Stimulated activated CD8-positive, alpha-beta memory T cell treated with anti-CD3 and anti-CD28 coated beads, Interleukin-12 subunit alpha, Interleukin-12 subunit beta, amount 100 ng/mL, for 24 hours (primary cell): ENCODE measurements around the gene CREB5.
"Not testable (repeated sequence)": the region's sequence is repeated elsewhere in the genome, so short reads cannot be mapped to it uniquely, and the experiment has no call there.

Experiments used
- DNase-seq: peaks from one replicate; pipeline ENCODE4 v3.0.0-alpha.2; 2020; ENCODE audit errors: extremely low read depth

Gene CREB5, protein sequence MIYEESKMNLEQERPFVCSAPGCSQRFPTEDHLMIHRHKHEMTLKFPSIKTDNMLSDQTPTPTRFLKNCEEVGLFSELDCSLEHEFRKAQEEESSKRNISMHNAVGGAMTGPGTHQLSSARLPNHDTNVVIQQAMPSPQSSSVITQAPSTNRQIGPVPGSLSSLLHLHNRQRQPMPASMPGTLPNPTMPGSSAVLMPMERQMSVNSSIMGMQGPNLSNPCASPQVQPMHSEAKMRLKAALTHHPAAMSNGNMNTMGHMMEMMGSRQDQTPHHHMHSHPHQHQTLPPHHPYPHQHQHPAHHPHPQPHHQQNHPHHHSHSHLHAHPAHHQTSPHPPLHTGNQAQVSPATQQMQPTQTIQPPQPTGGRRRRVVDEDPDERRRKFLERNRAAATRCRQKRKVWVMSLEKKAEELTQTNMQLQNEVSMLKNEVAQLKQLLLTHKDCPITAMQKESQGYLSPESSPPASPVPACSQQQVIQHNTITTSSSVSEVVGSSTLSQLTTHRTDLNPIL

DNA sequence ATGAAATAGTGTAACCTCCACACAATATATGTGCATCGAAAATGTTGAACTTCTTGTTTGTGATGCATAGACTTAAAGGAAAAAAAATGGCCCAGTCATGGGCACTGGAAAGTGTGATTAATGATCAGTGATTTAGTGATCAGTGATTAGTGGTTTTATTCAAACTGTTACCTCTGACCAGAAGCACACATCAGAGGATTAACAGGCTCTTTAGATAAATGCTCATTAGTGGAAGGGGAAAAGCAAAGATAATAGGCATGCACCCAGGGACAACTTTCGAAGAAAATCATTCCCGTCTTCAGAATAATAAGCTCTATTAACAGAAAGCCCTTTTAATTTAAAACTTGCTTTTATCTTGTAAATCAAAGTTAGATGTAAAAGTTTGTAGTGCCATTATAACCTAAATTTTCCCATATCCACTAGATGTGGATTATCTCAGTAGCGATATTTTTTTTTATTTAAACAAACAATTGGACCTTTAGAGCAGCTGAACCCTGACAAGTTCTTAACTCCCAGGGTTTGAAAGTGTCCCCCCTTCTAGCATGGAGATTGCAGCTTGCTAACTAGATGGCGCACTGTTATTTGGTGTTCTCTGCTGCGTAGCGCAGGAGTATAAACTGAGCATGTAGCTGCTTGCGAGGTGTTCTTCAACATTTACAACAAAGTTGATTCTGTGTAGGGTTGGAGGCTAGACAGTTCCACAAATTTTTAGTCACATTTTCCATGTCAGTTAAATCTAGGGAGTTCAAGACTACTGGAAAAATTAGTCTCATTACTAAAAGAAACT is at the start of gene CREB5:
TSS of gene CREB5 (plus strand) at position 643 of the 787 bp plus-strand sequence. CDS start 397 bp downstream, outside the sequence.
- DNase-seq = no peak

DNA sequence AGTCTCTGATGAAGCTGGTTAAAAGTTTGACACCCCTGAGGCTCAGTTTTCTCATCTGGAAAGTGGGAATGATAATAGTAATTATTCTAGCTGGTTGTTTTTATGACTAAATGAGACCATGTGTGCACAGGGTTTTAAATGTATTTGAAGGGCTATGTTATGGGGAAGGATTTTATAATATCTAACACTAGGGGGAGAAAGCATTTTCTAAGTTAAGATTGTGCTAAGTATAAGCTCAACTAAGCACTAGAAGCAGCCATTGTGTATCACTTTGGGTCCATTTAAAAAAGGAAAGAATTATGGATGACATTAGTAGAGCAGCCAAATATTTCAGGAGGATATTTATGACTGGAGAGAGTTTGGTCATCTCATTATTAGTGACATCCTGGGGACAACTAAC is 49.5 kb upstream of the CREB5 start:
- DNase-seq = no peak

DNA sequence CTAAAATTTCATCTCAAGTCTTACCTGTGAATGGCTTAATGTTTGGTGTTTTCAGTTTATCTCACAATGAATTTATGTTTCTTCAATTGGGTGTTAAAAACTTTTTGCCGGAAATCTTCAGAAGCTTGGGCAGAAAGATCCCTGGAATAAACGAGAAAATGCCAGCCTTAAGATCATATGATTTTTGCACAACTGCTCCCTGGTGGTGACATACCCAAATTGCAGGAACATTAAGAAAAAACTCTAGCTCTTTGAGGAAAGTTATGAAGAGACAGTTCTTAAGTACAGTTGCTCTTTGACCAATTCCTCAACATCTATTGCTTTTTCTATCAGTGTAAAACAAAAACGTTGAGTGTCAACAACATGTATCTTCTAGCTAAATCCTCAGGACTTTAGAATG is 48.2 kb upstream of the CREB5 start:
- DNase-seq = no peak

DNA sequence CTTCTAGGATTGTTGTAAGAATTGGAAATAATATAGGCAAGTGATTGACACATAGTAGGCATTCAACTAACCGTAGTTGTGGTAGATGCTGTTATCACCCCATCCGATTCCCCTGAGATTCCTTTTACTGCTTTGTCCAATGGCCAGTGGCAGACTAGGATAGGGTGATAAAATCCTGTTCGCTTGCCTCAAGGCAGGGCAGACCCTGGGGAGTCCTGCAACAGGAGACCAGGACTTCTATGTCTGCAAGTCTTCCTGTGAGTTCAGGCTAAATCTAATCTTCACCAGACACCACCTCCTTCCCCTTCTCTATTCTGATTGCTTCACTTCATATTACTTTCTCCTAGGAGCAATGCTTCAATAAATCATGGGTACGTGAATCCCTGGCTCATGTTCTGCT is 42.8 kb upstream of the CREB5 start:
- DNase-seq = no peak

DNA sequence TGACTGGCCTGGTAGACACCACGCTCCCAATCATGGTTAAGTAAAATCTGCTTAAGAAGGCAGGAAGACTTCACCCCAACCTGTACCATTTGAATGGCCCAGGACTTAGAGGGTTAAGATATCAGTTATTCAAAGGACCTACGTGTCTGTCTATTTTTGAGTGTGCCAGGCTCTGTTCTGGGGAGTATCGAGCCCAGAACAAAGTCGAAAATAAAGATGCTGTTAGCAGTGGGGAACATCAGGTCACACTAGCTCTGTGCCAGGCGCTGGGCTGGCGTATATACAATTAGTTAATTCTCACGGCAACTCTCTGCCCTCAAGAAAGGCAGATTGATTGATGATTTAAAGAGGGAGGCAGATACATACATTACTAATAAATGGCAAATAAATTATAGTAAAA is 40.5 kb upstream of the CREB5 start:
- DNase-seq = no peak

DNA sequence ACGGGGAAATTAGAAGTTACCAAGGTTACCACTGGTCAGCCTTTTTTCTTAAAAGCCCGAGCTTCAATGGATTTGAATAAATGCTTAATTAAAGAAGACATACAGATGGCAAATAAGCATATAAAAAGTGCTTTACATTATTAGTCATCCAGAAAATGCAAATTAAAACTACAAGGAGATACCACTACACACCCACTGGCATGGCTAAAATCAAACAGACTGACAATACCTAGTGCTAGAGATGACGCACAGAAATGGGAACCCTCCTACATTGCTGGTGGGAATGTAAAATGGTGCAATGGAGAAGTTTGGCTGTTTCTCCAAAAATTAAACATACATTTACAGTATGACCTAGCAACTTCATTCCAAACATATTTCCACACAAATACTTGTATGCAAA is 38.3 kb upstream of the CREB5 start:
- no peak for DNase-seq

DNA sequence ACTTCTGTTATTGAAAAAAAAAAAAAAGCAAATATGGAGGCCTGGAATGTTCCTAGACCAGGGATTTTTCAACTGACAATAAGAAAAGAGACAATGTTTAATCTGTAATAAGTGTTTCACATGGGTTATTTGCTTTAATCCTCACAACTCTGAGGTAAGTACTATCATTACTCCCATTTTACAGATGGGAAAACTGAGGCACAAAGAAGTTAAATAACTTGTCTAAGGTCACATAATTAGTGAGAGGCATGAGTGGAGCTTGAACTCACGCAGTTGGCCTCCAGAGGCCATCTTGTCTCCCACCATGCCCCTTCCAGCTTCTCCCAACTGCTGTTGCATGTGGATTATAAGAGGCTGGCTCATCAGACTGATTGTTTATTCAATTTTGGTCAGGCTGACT is 36.6 kb upstream of the CREB5 start:
- DNase-seq = no peak

DNA sequence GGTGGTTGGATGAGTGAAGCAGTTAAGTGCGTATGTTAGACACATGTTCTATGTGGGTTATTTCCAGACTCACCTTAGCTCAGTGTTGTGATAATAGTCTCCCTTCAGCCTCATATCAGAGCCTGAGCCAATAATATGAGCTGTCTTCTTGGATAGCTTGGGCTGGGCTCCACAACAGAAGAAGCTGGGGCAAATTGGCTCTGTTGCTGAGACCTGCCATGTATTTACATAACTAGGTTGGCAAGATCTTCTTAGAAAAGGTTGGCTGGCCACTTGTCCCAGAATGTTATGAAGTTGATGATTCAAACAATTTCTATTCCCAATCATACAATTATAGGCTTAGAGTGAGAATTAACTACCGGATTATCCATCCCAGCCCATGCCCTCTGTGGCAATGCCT is 35.7 kb upstream of the CREB5 start:
- no peak for DNase-seq

DNA sequence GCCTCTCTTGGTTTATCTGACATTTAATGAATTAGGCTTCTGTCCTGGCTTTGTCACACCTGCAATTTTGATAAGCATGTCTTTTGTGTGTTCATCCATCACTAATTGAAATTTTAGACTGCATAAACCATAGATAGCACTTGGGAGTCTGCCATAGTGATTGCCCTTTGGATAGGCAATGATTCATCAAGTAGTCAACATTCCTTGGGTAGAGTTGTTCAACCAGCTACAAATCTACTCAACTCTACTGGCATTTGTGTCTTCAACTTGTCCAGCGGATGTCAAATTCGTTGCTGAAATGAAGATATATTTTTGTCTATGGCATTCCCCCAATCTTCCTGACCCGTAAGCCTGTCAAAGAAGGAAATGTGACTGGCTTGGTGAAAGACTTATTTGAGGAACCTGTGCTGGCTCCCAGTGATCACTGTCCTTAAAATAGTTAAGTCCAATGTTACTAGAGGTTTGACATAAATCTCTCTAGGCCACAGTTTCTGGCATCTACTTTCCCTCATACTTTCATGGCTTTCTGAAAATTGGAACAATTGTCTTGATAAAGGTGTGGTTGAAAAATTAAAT is 33.7 kb upstream of the CREB5 start:
- no peak for DNase-seq

DNA sequence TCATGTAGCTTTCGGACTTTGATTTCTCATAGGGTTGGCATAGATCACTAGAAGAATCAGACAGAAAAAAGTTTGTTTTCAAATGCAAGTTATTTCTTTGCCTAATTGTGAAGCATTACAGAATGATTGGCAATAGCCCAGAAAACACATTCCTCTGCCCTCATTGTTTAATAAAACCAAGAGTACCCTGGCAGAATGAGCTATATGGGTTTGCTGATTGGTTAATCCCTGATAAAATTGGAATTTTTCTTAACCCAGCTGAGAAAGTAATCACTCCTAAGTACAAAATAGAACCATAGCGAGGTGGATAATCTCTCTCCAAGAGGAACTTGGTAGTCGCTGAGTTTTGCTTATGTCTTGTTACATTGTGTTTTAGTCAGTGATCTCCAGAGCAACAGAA is 30.9 kb upstream of the CREB5 start:
- no peak for DNase-seq

DNA sequence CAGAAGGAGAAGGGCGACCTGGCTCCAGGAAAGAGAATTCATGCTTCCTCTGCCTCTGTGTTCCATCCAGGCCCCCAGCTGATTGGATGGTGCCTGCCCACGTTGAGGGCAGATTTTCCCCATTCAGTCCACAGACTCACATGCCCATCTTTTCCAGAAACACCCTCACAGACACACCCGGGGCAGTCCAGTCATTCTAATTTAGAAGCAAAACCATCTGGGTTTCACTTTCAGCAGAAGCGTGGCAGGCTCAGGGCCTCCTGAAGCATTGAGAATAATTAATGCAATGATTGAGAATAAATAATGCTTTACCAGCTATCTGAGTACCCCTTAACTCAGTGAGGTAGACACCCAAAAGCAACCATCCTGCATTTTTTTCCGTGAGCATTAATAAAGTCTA is 30.2 kb upstream of the CREB5 start:
- no peak for DNase-seq

DNA sequence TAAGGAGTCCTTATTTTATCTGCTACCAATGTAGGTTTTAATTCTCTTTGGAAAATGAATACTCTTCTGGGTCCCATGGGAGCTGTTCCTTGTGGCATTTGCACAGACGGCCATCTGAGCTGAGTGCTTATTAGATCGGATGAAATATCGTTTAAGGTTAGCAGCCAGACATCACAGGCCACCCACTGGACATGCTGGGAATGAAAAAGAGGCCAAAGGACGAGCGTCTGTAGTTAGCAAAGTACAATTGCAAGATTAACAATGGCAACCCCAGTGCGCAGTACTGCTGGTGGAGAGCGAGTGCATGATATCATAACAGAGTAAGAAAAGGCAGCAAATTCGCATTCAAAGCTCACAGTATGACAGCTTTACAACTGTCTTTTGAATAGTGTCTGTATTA is 28.3 kb upstream of the CREB5 start:
- DNase-seq = no peak

DNA sequence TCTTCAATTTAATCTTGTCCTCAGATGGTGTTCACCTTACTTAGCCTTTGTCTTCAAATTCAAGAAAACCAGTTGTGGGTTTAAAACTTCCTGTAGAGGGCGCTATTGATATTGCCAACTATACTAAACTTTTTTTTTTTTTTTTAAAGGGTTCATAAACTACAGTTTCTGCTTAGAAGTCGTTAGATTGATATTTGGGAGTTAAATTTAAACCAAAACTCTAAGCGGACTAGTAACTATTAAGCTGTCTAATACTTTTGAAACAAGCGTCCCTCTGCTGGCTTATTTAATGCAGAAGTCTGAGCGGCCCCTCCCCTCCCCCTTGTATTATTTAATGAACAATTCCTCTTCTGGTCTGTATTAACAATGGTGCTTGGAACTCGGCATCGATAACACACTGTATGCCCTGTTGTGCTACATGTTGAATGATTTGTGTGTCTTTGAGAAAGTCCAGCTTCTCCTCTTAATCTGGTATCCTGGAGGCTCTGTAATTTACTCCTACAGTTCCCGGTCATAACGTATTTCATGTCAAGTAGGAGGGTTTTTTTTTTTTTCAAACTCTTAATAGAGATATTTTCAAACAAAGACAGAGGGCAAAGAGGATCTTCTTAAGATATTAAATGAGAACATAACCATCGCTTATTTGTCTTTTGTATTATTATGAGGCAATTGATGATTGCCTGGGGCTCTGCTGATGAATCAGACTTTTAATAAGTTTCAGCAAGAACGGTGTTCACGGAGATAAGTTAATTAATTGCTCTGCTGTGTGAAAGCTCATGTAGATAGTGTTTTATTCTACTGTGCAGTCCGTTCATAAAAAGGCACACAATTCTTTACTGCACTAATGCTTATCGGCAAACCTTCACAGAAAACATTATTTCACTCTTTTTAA is 22.6 kb upstream of the CREB5 start:
- no peak for DNase-seq

DNA sequence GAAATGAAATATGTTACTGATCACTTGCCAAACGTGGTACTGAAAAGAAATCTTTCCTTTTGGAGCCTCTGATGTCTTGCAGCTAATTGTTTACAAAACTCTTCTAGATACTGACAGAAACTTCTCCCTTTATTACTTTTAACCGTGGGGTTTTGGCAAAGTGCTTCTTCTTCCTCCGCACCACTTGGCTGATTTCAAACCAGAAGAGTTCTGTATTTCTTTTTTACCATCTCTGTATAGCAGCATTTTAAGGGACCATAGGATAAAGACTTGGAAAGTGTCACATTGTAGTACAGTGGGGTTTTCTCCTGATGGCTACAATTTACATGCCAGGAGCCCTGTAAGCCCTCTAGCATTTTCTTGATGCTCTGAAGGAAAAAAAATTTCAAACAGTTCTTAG is 21.9 kb upstream of the CREB5 start:
- DNase-seq = no peak

DNA sequence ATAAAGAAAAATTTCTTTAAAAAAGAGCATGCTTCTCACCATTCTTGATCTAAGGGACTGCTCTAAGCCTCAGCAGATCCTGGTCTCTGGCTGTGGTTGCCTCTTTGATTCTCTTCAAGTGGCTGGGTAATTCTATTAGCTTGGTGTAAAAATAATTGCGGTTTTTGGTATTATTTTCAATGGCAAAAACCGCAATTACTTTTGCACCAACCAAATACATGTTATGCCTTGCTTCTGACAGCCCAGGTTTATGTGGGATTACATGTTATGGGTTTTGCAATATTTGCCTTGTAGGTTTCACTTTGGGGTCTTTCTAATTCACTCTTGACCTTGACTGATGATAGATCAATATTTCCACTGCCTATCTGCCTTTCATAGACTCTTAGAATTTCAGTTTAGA is 20.0 kb upstream of the CREB5 start:
- DNase-seq = no peak

DNA sequence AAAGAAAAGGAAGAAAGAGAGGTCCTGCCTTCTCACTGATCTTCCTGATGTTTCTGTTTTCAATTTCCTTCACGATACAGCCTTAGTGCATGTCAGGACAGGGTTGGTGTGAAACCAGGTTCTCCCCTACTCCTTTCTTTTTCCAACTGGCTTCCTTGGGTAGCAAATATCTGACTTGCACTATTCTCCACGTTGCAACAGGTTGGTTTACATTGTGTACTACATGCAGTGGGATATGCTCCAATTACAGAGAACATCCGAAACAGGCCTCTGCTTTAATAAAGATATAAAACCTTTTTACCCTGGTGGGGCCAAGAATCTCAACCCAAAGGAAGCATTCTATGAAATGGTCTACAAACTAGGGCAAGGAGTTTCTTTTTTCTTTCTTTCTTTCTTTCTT is 16.9 kb upstream of the CREB5 start:
- no peak for DNase-seq

DNA sequence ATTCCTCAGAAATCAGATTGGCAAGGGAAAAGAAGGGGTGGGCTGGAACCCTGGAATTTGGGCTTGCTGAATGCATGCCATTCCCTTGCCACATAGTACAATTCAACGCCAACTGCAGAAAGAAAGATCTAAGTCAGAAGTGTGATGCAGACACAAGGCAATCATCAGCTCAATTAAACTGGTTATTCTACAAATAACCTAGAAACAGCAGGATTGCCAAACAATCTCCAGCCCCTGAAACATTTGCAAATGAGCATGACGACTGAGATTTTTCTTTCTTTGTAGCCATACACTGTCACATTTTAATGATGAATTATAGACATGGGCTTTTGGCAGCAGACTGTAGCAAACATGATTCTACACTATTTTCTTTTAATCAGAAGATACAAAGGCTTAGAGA is 16.5 kb upstream of the CREB5 start:
- no peak for DNase-seq

DNA sequence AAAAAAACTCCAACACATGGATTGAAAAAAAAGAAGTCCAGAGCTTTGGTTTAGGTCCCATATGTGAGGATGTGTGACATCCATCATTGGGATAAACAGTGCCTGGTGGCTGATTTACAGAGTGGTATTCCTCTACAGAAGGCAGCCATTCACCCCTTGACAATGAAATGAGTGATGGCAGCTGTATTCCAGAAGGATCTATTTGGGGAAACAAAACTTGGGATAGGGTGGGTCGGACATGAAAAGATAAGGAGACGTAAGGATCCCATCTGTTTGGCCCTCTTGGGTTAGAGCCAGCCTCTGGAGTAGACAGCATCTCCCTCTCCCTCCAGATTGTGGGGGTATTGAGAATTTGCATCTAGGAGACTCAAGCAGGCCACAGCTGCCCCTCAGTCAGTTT is 15.2 kb upstream of the CREB5 start:
- DNase-seq = no peak

DNA sequence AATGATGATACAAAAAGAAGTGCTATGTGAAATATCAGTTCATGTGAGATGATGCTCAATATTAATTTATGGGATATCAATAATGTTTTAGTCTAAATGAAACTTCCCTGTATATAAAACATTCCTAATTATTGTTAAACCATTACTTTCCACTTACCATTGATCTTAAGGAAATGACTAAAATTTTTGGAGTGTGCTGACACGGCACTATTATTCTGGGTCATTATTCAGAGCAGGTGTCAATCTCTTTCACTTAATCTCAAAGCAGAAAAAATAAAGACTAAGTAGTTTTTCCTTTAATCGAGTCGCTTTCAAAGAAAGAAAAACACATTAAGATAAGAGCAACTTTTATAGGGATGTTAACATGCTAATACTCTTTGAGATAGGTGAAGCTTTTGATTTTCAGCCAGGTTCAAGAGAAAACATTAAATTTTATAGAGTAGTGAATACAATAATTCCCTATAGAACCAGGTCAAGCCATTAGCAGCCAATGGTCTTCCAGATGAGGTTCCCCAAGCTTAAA is 11.4 kb upstream of the CREB5 start:
- DNase-seq = no peak

DNA sequence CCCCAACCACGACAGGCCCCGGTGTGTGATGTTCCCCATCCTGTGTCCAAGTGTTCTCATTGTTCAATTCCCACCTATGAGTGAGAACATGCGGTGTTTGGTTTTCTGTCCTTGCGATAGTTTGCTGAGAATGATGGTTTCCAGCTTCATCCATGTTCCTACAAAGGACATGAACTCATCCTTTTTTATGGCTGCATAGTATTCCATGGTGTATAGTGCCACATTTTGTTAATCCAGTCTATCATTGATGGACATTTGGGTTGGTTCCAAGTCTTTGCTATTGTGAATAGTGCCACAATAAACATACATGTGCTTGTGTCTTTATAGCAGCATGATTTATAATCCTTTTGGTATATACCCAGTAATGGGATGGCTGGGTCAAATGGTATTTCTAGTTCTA is 10.8 kb upstream of the CREB5 start:
- DNase-seq = not testable (repeated sequence)

DNA sequence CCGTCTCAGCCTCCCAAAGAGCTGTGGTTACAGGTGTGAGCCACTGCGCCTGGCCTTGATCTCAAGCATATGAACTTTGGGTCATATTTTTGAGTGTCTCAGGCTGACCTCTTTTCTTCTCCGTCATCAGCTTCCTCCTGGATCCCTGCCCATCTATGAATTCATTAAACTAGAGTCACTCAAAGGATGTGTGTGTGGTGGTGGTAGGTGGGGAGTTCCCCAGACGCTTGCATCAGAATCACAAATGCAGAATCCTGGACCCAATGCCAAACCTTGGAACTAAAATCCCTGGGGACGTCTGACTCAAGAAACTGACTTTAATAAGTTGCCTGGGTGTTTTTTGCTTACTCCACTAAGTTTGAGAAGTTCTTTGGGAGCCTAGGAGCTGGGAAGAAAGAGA is 6.7 kb upstream of the CREB5 start:
- no peak for DNase-seq

DNA sequence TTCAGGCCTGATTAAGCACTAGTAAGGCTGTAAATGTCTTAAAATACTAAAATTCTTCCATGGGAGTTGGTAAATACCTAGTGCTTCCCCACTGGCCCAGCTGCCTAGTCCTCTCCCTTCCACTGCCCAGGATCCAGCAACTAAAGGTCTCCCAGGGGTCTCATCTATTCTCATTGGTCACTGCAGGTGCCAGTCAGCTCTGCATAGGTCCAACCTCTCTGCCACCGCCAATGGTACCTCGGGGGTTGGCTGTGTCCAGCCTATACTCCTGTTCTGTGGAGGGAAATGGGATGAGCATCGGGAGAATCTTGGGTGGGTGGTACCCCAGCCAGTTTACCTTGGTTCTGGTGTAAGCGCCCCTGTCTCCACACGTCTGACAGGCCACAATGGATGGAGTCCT is 6.1 kb upstream of the CREB5 start:
- no peak for DNase-seq
